ENCODE results near the gene NAV3. TPM values are rescaled to one million over a fixed set of nuclear protein-coding genes. Genes with fewer than 3 reads are reported as not detected.

NAV3 gene
- total and polyA plus RNA-seq, 4 donors, result 0.22 to 1.7 (median 0.71) TPM

GRCh38 chr12:78060186-78060585, 229.5 kb downstream of the NAV3 start:
- Histone ChIP-seq H3K27ac (ENCODE audit: low read depth in 1 of 2, low read length in 2 of 2) (no peak overlapping the region), H3K4me3 (ENCODE audit: low read depth in 1 of 3, low read length in 3 of 3) (no peak overlapping the region), H3K9me3 (ENCODE audit: control insufficient read depth in 4 of 4, low read length in 3 of 4) (no peaks in the 10 kb centered on the region), H3K27me3 (ENCODE audit: control insufficient read depth in 4 of 4, insufficient read depth in 4 of 4, low read length in 3 of 4) (no peaks in the 10 kb centered on the region), H3K9ac (ENCODE audit: low read depth in 1 of 2, low read length in 2 of 2) (no peak overlapping the region), H3K4me1 (ENCODE audit: control insufficient read depth in 4 of 4, insufficient read depth in 4 of 4, low read length in 3 of 4) (no peaks in the 10 kb centered on the region), H3K36me3 (ENCODE audit: control insufficient read depth in 4 of 4, insufficient read depth in 3 of 4, low read depth in 1 of 4, low read length in 3 of 4) (no peaks in the 10 kb centered on the region)
- no peak for DNase-seq (ENCODE audit: low spot score)
- TF ChIP-seq RXRA (IDR thresholded peaks at IDR 0.05) (no peak), RAD21 (IDR thresholded peaks at IDR 0.05) (no peak), FOXA1 (IDR thresholded peaks at IDR 0.05) (no peak), ZBTB33 (IDR thresholded peaks at IDR 0.05) (no peak), JUND (IDR thresholded peaks at IDR 0.05) (no peak), GABPA (IDR thresholded peaks at IDR 0.05 in 1 of 2, conservative IDR thresholded peaks at IDR 0.05 in 1 of 2) (no peak), FOXA2 (IDR thresholded peaks at IDR 0.05) (no peak), NR2F2 (IDR thresholded peaks at IDR 0.05) (no peak)
- TF ChIP-seq, protein P1, sequence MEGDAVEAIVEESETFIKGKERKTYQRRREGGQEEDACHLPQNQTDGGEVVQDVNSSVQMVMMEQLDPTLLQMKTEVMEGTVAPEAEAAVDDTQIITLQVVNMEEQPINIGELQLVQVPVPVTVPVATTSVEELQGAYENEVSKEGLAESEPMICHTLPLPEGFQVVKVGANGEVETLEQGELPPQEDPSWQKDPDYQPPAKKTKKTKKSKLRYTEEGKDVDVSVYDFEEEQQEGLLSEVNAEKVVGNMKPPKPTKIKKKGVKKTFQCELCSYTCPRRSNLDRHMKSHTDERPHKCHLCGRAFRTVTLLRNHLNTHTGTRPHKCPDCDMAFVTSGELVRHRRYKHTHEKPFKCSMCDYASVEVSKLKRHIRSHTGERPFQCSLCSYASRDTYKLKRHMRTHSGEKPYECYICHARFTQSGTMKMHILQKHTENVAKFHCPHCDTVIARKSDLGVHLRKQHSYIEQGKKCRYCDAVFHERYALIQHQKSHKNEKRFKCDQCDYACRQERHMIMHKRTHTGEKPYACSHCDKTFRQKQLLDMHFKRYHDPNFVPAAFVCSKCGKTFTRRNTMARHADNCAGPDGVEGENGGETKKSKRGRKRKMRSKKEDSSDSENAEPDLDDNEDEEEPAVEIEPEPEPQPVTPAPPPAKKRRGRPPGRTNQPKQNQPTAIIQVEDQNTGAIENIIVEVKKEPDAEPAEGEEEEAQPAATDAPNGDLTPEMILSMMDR (IDR thresholded peaks at IDR 0.05; ENCODE audit: low read depth, low read length, missing input control), result no peak
- 77% methylated on average over 1 of the region's 1 CpG for WGBS

DNA sequence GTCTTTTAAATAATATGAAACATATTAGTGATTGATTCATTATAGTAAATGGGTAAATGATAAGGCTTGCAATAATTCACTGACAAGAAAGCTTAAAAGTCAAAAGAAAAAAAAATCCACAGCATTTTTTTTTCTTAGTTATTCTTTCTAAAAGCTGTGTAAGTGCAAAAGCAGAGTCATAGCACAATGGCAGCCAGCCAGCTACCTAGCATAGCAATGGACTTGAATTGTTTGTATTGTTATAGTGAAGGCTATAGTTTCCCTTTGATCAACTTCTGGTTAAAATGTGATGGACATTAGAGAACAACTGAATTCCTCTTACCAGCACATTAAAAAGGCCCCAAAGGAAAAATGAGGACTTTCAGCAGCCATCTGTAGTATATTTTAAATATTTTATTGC, 232.1 kb downstream of the NAV3 start:
- Histone ChIP-seq H3K36me3 (ENCODE audit: control insufficient read depth in 4 of 4, insufficient read depth in 3 of 4, low read depth in 1 of 4, low read length in 3 of 4) (no peaks in the 10 kb centered on the region), H3K9ac (ENCODE audit: low read depth in 1 of 2, low read length in 2 of 2) (no peak overlapping the region), H3K27me3 (ENCODE audit: control insufficient read depth in 4 of 4, insufficient read depth in 4 of 4, low read length in 3 of 4) (no peaks in the 10 kb centered on the region), H3K9me3 (ENCODE audit: control insufficient read depth in 4 of 4, low read length in 3 of 4) (no peaks in the 10 kb centered on the region), H3K4me1 (ENCODE audit: control insufficient read depth in 4 of 4, insufficient read depth in 4 of 4, low read length in 3 of 4) (no peaks in the 10 kb centered on the region), H3K27ac (ENCODE audit: low read depth in 1 of 2, low read length in 2 of 2) (no peak overlapping the region), H3K4me3 (ENCODE audit: low read depth in 1 of 3, low read length in 3 of 3) (no peak overlapping the region)
- TF ChIP-seq, protein P2, sequence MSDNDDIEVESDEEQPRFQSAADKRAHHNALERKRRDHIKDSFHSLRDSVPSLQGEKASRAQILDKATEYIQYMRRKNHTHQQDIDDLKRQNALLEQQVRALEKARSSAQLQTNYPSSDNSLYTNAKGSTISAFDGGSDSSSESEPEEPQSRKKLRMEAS (IDR thresholded peaks at IDR 0.05), result no peak
- no peak for TF ChIP-seq TAF1 (conservative IDR thresholded peaks at IDR 0.05)
- no peak for TF ChIP-seq EGR1 (IDR thresholded peaks at IDR 0.05; ENCODE audit: low read depth in 2 of 2)
- TF ChIP-seq YY1 (IDR thresholded peaks at IDR 0.05), result no peak
- no peak for TF ChIP-seq GABPA (IDR thresholded peaks at IDR 0.05 in 1 of 2, conservative IDR thresholded peaks at IDR 0.05 in 1 of 2)
- TF ChIP-seq HNF4A (conservative IDR thresholded peaks at IDR 0.05), result no peak
- no peak for TF ChIP-seq NR2F2 (IDR thresholded peaks at IDR 0.05)
- no peak for TF ChIP-seq REST (IDR thresholded peaks at IDR 0.05)
- no peak for DNase-seq (ENCODE audit: low spot score)
